Kidney epithelial cell (primary cell): Measurements from ENCODE around the gene DCBLD1. TPM values are rescaled to one million over a fixed set of nuclear protein-coding genes. Genes with fewer than 3 reads are reported as not detected.

Experiments
- DNase-seq: peaks from one replicate; pipeline ENCODE4 v3.0.0-alpha.2; 2010; ENCODE audit warnings: low read depth
- H3K27me3 ChIP-seq: 2 replicates; pipeline ENCODE4 v1.6.0; 2011; ENCODE audit warnings: low read length; ENCODE audit not compliant: control insufficient read depth, insufficient read depth
- H3K36me3 ChIP-seq: 2 replicates; pipeline ENCODE4 v1.5.1; 2011; ENCODE audit warnings: low read length; ENCODE audit not compliant: control insufficient read depth, insufficient read depth
- H3K4me3 ChIP-seq: 2 replicates; pipeline ENCODE4 v1.5.1; 2011; ENCODE audit warnings: low read depth, mild to moderate bottlenecking, control low read depth, low read length
- total RNA-seq: library from RNA; depleted of rRNA; stranded (reverse); fragments of >200 nt; gene quantifications from 2 replicates; pipeline ENCODE4 v1.2.3, GENCODE V29; 2015
- TF ChIP-seq, protein P1 (sequence below): IDR thresholded peaks from 2 replicates; pipeline ENCODE4 v1.5.1; 2011; ENCODE audit warnings: mild to moderate bottlenecking, moderate library complexity, low read length, control low read depth, inconsistent platforms; ENCODE audit not compliant: insufficient read depth, poor library complexity, severe bottlenecking

Gene DCBLD1
- total RNA-seq, 1 donor from 2014 or later: 10.6 TPM

DNA sequence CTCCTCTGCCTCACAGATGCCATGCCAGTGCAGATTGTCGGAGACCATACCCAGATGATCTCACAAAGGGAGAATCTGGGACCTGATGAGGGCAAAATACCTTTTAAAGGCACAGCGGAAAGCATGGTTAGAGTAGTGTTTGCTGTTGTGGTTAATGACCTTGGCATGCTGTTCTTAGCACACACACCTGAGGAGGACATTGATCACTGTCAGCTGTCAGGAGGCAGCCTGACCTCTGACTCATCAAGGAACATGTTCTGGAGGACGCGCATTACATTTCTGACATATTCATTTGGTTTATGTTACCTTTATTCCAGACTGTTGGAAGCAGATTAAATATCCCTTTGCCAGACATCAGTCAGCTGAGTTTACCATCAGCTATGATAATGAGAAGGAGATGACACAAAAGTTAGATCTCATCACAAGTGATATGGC lies 62.7 kb downstream of the DCBLD1 start:
- TF ChIP-seq, protein P1, sequence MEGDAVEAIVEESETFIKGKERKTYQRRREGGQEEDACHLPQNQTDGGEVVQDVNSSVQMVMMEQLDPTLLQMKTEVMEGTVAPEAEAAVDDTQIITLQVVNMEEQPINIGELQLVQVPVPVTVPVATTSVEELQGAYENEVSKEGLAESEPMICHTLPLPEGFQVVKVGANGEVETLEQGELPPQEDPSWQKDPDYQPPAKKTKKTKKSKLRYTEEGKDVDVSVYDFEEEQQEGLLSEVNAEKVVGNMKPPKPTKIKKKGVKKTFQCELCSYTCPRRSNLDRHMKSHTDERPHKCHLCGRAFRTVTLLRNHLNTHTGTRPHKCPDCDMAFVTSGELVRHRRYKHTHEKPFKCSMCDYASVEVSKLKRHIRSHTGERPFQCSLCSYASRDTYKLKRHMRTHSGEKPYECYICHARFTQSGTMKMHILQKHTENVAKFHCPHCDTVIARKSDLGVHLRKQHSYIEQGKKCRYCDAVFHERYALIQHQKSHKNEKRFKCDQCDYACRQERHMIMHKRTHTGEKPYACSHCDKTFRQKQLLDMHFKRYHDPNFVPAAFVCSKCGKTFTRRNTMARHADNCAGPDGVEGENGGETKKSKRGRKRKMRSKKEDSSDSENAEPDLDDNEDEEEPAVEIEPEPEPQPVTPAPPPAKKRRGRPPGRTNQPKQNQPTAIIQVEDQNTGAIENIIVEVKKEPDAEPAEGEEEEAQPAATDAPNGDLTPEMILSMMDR: no peak
- Histone ChIP-seq H3K27me3 (no peaks in the 10 kb centered on the region), H3K4me3 (no peak overlapping the region), H3K36me3 (no peaks in the 10 kb centered on the region)
- peak; percentile 52 for DNase-seq

DNA sequence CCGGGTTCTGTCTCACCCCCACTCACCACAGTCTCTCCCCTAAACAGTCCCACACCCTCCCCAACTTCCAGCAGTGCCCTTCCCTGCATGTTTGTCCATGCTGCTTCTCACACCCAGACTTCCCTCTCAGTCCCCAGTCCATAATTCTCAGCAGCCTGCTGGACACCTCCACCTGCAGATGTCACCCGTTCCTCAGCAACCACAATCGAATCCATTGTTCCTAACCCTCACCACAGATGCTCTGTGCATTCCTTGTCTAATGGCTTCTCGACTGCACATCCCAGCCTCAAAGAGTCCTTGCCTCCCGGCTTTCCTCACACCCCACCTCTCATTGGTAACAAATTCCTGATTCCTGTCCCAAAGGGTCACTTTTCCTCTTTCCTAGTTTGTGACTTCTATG lies 64.2 kb downstream of the DCBLD1 start:
- no peaks in the 10 kb centered on the region for H3K27me3 ChIP-seq
- H3K36me3 ChIP-seq: no peaks in the 10 kb centered on the region
- TF ChIP-seq, protein P1: no peak
- DNase-seq: no peak
- H3K4me3 ChIP-seq: no peak overlapping the region

GRCh38 chr6:117547688-117548621 lies 65.5 kb downstream of the DCBLD1 start:
- Histone ChIP-seq H3K4me3 (peak overlapping the region; percentile 34), H3K36me3 (no peaks in the 10 kb centered on the region), H3K27me3 (no peaks in the 10 kb centered on the region)
- TF ChIP-seq, protein P1: peak; percentile 23
- no peak for DNase-seq

GRCh38 chr6:117548797-117549301 lies 66.4 kb downstream of the DCBLD1 start:
- Histone ChIP-seq H3K36me3 (no peaks in the 10 kb centered on the region), H3K4me3 (peak overlapping the region; percentile 34), H3K27me3 (no peaks in the 10 kb centered on the region)
- TF ChIP-seq, protein P1: no peak
- peak; percentile 52 for DNase-seq

DNA sequence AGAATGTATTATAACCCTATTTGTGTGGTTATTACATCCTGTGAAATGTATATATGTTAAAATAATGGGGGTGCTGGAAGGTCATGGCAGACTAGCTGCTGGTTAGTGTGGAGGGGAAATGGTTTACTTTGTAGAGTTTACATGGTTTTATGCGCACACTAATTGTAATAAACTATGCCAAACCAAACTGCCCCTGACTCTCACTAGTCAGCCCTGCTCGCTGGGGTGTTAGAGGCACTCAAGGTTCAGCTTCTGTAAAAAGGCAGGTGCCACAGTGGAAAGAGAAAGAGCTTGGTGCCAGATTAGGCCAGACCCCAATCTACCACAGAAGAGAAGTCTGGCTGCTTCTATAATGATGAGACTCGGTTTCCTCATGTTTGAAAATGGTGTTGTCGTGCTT lies 67.1 kb downstream of the DCBLD1 start:
- Histone ChIP-seq H3K27me3 (no peaks in the 10 kb centered on the region), H3K4me3 (no peak overlapping the region), H3K36me3 (no peaks in the 10 kb centered on the region)
- TF ChIP-seq, protein P1: no peak
- DNase-seq: no peak
